ENCODE measurements around the gene B4GALT4.

B4GALT4 gene

GRCh38 chr3:119236756-119237155, 3.9 kb downstream of the B4GALT4 start:
- DNase-seq: no peak

DNA sequence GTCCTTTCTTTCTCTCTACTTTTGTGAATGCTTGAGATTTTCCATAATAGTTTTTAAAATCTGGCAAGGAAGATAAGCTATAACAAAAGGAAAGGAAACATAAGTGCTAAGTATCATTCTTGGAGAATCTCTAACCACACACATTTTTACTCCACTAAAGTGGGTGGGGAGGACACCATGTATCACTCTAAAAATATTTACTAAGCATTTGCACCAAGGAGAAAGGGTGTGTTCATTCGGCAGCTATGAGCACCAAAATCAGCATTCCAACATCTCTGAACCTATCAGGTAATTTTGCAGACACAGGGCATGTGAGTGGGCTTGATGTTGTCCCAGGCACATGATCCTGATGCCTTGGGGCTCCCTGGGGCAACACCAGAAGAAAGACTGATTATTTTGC, 5.5 kb downstream of the B4GALT4 start:
- no peak for DNase-seq

DNA sequence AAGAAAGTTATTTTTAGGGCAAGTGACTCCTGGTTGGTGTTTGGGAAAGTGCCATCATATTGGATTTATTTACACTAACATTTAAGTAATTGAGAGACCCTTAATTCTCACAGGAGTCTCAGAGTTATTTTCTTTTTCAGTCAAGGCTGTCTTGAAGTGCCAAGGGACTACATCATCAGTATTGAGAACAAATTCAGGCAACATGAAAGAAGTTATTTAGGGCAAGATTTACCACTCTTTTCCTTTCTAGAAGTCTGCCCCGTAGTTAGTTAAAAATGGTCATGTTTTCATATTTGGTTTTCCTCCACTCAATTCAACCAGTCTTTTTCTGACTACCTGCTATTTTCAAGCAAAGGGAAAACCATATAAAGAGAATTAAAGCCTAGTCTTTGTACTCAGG, 6.1 kb downstream of the B4GALT4 start:
- no peak for DNase-seq

- DNase-seq: no peak
Measured at GRCh38 chr3:119230745-119231144, 9.9 kb downstream of the B4GALT4 start.

DNA sequence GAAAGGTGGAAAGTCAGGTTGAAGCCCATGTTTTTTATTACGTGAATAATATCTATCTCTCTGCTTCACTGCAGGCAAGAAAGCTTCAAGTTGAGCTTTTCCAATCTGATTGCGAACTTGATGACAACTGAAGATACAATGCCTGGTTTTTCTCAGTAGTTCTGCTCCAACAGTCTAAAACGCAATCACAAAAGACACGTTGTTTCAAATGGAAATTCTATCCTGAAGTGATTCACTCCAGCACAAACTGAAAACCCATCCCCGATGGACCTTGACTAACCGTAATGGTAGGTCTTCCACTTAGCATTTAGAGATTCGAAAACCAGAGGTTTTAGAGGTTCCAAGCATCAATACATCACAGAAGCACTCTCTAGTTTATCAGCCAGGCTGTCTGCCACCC, 10.6 kb downstream of the B4GALT4 start:
- DNase-seq: no peak

- DNase-seq: no peak
Measured at GRCh38 chr3:119229190-119229589, 11.5 kb downstream of the B4GALT4 start.

DNA sequence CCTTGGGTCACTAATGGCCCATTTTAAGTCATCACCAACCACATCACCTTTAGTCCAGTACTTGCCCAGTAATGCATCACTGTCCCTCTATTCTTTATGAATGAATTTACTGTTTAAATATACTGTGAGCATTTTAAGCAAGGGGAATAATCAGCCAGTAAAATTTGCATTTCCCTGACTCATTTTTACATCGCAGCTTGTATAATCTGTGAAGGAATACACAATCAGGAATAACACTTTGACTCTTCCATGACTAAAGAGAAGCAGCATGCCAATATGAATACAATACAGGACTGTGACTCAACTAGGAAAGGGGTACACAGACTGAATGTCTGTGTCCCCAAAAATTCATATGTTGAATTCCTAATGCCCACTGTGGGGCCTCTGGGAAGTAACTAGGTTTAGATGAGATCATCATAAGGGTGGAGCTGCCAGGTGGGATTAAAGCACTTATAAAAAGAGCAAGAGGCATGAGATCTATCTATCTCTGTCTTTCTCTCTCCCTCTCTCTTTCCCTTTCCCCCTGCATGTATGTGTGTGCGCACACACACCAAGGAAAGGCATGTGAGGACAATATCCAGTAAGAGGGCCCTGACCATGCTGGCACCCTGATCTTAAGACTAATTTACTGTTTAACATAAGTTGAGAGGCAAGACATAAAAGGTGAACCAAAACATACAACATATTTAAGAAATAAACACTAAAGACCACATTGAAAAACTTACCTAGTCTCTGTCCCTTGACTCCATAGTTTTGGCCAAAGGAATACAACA, 12.1 kb downstream of the B4GALT4 start:
- DNase-seq: no peak

DNA sequence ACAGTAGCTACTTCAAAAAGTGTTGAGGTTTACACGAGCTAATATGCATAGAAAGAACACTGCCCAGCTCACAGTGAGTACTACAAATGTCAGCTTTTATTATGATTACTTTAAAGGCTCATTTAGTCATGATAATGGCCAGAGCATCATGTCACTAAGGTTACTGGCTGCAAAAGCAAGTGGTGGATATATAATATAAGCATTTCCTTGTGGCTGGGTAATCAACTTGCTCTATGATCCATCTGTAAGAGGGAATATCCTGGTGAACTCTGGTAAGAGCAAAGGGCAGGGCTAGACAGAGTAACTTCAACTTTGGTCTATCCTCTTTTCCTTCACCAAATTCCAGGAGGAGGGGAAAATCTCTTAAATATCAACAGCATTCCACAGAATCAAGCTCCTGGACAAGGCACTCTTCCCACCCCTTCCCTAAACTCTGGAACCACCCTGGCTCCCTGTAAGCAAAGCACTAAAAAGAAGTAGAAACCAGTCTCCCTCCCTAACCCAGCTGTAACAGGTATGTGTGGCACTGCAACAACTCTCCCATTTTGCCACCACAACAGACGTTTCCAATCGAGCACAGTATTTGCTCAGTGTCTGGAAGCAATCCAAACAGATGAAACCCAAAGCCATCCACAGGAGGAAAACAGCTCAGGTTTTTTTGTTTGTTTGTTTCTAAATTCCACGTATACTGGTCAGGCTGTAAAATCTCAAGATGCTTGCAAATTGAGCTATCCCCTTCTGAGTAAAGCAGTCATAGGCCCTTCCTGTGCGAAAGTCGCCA, 13.4 kb downstream of the B4GALT4 start:
- no peak for DNase-seq

- no peak for DNase-seq
Measured at GRCh38 chr3:119225121-119225520, 15.6 kb downstream of the B4GALT4 start.

GRCh38 chr3:119223511-119223910, 17.2 kb downstream of the B4GALT4 start:
- no peak for DNase-seq

DNA sequence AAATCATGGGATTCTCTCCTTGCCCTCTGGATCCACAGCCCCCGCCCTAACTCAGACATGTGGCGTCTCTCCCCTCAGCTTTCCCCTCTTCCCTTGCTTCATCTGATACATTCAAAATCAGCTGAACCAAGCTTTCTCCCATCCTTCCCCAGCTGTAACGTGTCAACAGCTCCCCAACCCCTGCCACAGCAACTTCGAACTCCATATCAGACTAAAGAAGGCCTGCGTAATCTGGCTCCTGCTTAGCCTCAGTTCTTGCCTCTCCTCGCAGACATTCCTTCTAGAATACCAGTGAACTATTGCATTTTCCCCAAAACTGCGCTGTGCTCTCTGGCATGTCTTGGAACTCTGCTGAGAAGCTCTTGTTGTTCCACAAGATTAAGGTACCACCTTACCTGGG, 18.3 kb downstream of the B4GALT4 start:
- no peak for DNase-seq

DNA sequence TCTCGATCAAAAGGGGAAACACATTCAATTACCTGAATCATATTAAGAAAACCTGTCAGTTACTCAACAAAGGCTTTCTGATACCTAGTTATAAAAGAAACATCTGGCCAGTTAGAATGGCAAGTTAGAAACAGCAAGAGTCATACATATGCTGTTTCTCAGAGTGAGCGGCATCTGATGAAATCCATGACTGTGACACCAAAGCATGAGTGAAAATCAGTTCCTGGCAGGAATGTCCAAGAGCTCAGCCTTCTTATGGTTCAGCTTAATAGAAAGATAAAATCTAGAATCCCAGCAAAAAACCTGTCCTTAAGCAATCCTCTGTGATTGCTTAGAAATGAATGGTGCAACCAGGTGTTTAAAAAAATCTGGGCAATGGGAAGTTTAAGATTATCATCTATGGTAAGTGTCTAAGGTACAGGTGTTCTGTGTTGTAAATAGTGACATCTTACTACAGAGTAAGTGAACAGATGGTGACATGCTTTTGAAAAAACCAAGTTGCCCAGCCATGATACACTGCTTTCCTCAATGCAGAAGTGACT, 18.8 kb downstream of the B4GALT4 start:
- no peak for DNase-seq

DNA sequence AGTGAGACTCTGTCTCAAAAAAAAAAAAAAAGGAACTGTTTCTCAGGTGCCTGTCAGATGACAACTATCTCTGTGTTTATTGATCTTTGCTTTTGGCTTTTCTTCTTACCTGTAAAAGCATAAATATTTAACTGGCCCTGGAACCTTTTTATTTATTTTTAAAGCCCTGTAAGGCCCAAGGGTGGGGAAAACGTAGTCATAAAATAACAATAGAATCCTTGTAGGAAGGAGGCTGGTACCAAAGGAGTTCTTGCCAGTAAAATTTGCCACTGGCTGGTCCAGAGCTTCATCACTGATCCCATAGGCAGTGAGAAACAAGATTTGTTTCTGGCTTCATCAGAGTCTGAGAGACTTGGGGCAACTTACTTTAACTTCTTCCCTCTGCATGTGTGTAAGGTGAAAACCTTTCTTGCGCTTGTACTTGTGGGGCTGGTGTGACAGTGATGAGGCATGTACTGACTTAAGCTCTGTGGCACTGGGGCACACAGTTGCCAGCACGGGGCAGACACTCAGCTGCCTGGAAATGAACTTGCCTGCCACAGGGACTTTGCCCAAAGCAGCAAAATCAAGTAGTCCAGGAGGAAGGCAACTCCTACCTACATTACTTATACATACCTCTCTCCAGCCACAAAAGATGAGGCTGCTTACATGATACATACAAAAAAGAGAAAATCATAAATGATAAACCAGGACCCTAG, 19.6 kb downstream of the B4GALT4 start:
- DNase-seq: no peak

- no peak for DNase-seq
Measured at GRCh38 chr3:119220198-119220597, 20.5 kb downstream of the B4GALT4 start.

DNA sequence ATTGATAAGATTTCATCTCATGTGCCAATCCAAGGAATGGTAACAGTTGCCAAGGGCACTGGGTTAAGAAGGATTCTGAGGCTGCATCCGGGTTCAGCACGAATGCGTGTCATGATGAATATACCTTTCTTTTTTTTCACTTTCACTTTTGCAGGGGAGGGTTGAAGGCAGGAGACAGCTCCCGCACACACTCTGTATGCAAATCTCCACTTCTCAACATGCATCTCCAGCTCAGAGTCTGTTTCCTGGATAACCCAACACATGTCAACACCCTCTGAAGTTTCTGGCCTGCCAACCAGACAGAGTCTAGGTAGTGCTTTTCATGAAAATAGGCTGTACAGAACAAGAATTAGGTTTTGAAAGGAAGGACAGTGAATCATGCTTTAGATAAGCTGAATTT, 21.6 kb downstream of the B4GALT4 start:
- DNase-seq: no peak

GRCh38 chr3:119211803-119212202, 28.9 kb downstream of the B4GALT4 start:
- DNase-seq: no peak

DNA sequence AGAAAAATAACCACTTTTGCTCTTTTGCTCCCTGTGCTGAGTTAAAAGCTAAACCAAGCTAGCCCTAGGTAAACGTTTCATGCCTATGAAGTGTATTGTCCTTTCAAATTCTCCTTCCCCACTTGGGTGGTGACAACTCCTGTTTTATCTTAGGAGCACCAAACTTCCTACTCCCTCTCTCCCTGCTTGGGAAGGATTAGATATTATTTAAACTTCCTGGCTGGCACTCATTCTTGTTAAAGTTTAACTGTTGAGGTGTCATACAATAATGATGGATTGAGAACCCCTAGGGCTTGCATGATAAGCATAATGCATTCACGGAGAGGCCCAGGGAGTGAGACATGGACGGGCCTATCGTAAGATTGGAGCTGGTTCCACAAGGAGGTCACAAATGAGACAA, 29.5 kb downstream of the B4GALT4 start:
- no peak for DNase-seq

DNA sequence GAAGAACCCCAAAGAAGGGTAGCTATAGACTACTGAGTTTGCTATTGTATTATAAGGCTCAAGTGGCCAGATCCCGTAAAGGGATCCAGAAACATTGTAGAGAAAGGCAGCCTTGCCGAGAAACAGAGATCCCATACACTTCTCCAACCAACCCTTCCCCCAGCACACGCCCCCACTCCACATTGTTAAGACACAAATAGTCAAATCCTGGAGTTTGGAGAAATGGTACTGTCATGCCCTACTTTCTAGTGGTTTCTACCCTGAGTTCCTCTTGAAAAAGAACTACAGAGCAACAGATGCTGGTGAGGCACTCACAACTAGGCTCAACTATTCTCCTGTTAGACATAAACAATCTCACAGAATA, 33.2 kb downstream of the B4GALT4 start:
- no peak for DNase-seq

GRCh38 chr3:119206611-119207511, 33.8 kb downstream of the B4GALT4 start:
- no peak for DNase-seq

DNA sequence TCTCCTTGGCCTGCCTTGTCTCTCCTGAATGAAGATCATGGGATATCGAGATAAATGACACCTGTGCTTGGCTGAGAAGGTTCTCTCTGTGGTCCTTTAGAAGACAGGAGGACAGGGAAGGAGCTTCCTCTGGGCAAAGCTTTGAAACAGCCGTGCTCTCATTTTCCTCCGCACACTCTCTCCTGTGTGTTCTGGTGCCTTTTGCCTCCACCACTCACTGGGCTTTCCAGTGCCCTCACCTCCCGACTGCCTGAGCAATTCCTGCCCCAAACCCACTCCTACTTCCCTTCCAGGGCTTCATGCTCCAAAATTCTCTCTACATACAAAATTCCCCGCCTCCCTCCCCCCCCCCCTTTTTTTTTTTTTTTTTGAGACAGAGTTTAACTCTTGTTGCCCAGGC, 35.0 kb downstream of the B4GALT4 start:
- no peak for DNase-seq

GRCh38 chr3:119205209-119205608, 35.5 kb downstream of the B4GALT4 start:
- no peak for DNase-seq

- DNase-seq: no peak
Measured at GRCh38 chr3:119195911-119196310, 44.8 kb downstream of the B4GALT4 start.

GRCh38 chr3:119195151-119195476, 45.6 kb downstream of the B4GALT4 start:
- DNase-seq: no peak

All from NCI-H2081 treated with DMSO at 0.1 percent for 48 hours (cell line).